OCI-LY3 (cell line): ENCODE measurements around the gene CYP1A2.
A peak's percentile ranks its signal among the peaks of the same experiment; 100 is the strongest.

Experiments
- H2AFZ ChIP-seq: fragments of 200-600, 300-600 bp; shearing (Covaris generic); 2 replicates; pipeline ENCODE4 v1.6.0; 2014; ENCODE audit warnings: antibody characterized with exemption, low read depth, low read length
- H3K27ac ChIP-seq: fragments of 200-600, 300-600 bp; sonication (generic); 2 replicates; pipeline ENCODE4 v1.5.1; 2014; ENCODE audit warnings: mild to moderate bottlenecking, low read length, moderate library complexity, mixed read lengths
- H3K27me3 ChIP-seq: fragments of 200-600, 300-600 bp; sonication (generic); 2 replicates; pipeline ENCODE4 v1.6.1; 2014; ENCODE audit warnings: low read depth, low read length, mixed read lengths
- H3K36me3 ChIP-seq: fragments of 200-600, 300-600 bp; sonication (generic); replicated peaks from 2 replicates; pipeline ENCODE3; 2014; ENCODE audit warnings: low read depth, low read length, mixed read lengths
- H3K4me1 ChIP-seq: fragments of 300-600, 200-600 bp; sonication (generic); 2 replicates; pipeline ENCODE4 v1.6.1; 2014; ENCODE audit warnings: low read length, mixed read lengths
- H3K4me2 ChIP-seq: fragments of 200-600, 300-600 bp; sonication (generic); 2 replicates; pipeline ENCODE4 v1.6.1; 2014; ENCODE audit warnings: low read length, mixed read lengths
- H3K4me3 ChIP-seq: fragments of 300-600, 200-600 bp; sonication (generic); 2 replicates; pipeline ENCODE4 v1.5.1; 2014; ENCODE audit warnings: antibody characterized with exemption, mild to moderate bottlenecking, low read length, moderate library complexity
- H3K79me2 ChIP-seq: fragments of 300-600, 200-600 bp; shearing (Covaris generic); 2 replicates; pipeline ENCODE4 v1.6.1; 2014; ENCODE audit warnings: mild to moderate bottlenecking, low read length, mixed read lengths
- H3K9ac ChIP-seq: fragments of 300-600, 200-600 bp; shearing (Covaris generic); 2 replicates; pipeline ENCODE4 v1.6.0; 2014; ENCODE audit warnings: mild to moderate bottlenecking, low read length, moderate library complexity
- H3K9me3 ChIP-seq: fragments of 200-600, 300-600 bp; shearing (Covaris generic); 2 replicates; pipeline ENCODE4 v1.6.1; 2014; ENCODE audit warnings: low read length, mixed read lengths; ENCODE audit not compliant: insufficient read depth
- H4K20me1 ChIP-seq: fragments of 200-600, 300-600 bp; sonication (generic); 2 replicates; pipeline ENCODE4 v1.6.1; 2016; ENCODE audit warnings: low read length, mixed read lengths; ENCODE audit not compliant: insufficient read depth
- CTCF ChIP-seq: fragments of 200-600, 300-600 bp; sonication (generic); IDR thresholded peaks from 2 replicates; pipeline ENCODE4 v1.5.1; 2014; ENCODE audit warnings: antibody characterized with exemption, low read length, low read depth
- EZH2phosphoT487 ChIP-seq: fragments of 200-600 bp; shearing (Covaris generic); IDR thresholded peaks from 2 replicates; pipeline ENCODE4 v1.6.1; 2018; ENCODE audit warnings: antibody characterized with exemption, mixed run types, low read depth

The CYP1A2 gene

GRCh38 chr15:74788042-74788682 lies 39.5 kb downstream of the CYP1A2 start:
- H3K79me2 ChIP-seq, result peaks cover 99% of the 10 kb centered on the region
- no peak overlapping the region for H2AFZ ChIP-seq
- H4K20me1 ChIP-seq, result peaks cover 22% of the 10 kb centered on the region
- H3K4me2 ChIP-seq, result peak overlapping the region; percentile 100
- peaks cover 79% of the 10 kb centered on the region for H3K36me3 ChIP-seq
- H3K27ac ChIP-seq, result peak overlapping the region; percentile 97
- TF ChIP-seq CTCF (no peak), EZH2phosphoT487 (no peak)
- no peaks in the 10 kb centered on the region; the same call in 1 of the 2 replicates for H3K9me3 ChIP-seq
- peak overlapping the region; percentile 93 for H3K4me3 ChIP-seq
- peak overlapping the region; percentile 99 for H3K9ac ChIP-seq
- H3K27me3 ChIP-seq, result no peaks in the 10 kb centered on the region
- peaks cover 96% of the 10 kb centered on the region for H3K4me1 ChIP-seq

- peak overlapping the region; percentile 100 for H3K4me2 ChIP-seq
- H3K79me2 ChIP-seq, result peaks cover 99% of the 10 kb centered on the region
- H3K4me1 ChIP-seq, result peaks cover 97% of the 10 kb centered on the region
- H3K27ac ChIP-seq, result peak overlapping the region; percentile 97
- TF ChIP-seq EZH2phosphoT487 (no peak), CTCF (no peak)
- no peaks in the 10 kb centered on the region for H3K27me3 ChIP-seq
- no peaks in the 10 kb centered on the region; the same call in 1 of the 2 replicates for H3K9me3 ChIP-seq
- peak overlapping the region; percentile 93 for H3K4me3 ChIP-seq
- H3K36me3 ChIP-seq, result peaks cover 77% of the 10 kb centered on the region
- H3K9ac ChIP-seq, result peak overlapping the region; percentile 99
- no peak overlapping the region for H2AFZ ChIP-seq
- H4K20me1 ChIP-seq, result peaks cover 27% of the 10 kb centered on the region
Measured at GRCh38 chr15:74788683-74789151, 40.1 kb downstream of the CYP1A2 start.

GRCh38 chr15:74789171-74789631 lies 40.6 kb downstream of the CYP1A2 start:
- Histone ChIP-seq H3K9ac (peak overlapping the region; percentile 99), H3K4me2 (peak overlapping the region; percentile 100), H3K9me3 (no peaks in the 10 kb centered on the region; the same call in 1 of the 2 replicates), H3K4me3 (peak overlapping the region; percentile 93), H3K27me3 (no peaks in the 10 kb centered on the region), H3K4me1 (peaks cover 97% of the 10 kb centered on the region), H2AFZ (no peak overlapping the region), H4K20me1 (peaks cover 32% of the 10 kb centered on the region), H3K27ac (peak overlapping the region; percentile 97), H3K79me2 (peaks cover 99% of the 10 kb centered on the region), H3K36me3 (peaks cover 73% of the 10 kb centered on the region)
- no peak for TF ChIP-seq EZH2phosphoT487
- TF ChIP-seq CTCF, result no peak

- peak overlapping the region; percentile 97 for H3K27ac ChIP-seq
- peaks cover 37% of the 10 kb centered on the region for H4K20me1 ChIP-seq
- peaks cover 99% of the 10 kb centered on the region for H3K79me2 ChIP-seq
- no peaks in the 10 kb centered on the region; the same call in 1 of the 2 replicates for H3K9me3 ChIP-seq
- H3K36me3 ChIP-seq, result peaks cover 75% of the 10 kb centered on the region
- no peak overlapping the region for H2AFZ ChIP-seq
- H3K4me1 ChIP-seq, result peaks cover 97% of the 10 kb centered on the region
- no peaks in the 10 kb centered on the region for H3K27me3 ChIP-seq
- H3K9ac ChIP-seq, result peak overlapping the region; percentile 99
- no peak; the same call in 1 of the 2 replicates for TF ChIP-seq CTCF
- TF ChIP-seq EZH2phosphoT487, result no peak
- H3K4me3 ChIP-seq, result peak overlapping the region; percentile 93
- H3K4me2 ChIP-seq, result peak overlapping the region; percentile 100
Measured at GRCh38 chr15:74789741-74790079, 41.1 kb downstream of the CYP1A2 start.
